Stimulated activated CD8-positive, alpha-beta memory T cell treated with anti-CD3 and anti-CD28 coated beads, Interleukin-4, amount 100 ng/mL, for 1 hour (primary cell): Measurements from ENCODE around the gene KDM2B.

Experiments
- DNase-seq, 2 donors: peaks; one replicate each; pipeline ENCODE4 v3.0.0-alpha.2; 2020; ENCODE audit warnings: low read depth in 2 of 2, low spot score in 1 of 2

The KDM2B gene

DNA sequence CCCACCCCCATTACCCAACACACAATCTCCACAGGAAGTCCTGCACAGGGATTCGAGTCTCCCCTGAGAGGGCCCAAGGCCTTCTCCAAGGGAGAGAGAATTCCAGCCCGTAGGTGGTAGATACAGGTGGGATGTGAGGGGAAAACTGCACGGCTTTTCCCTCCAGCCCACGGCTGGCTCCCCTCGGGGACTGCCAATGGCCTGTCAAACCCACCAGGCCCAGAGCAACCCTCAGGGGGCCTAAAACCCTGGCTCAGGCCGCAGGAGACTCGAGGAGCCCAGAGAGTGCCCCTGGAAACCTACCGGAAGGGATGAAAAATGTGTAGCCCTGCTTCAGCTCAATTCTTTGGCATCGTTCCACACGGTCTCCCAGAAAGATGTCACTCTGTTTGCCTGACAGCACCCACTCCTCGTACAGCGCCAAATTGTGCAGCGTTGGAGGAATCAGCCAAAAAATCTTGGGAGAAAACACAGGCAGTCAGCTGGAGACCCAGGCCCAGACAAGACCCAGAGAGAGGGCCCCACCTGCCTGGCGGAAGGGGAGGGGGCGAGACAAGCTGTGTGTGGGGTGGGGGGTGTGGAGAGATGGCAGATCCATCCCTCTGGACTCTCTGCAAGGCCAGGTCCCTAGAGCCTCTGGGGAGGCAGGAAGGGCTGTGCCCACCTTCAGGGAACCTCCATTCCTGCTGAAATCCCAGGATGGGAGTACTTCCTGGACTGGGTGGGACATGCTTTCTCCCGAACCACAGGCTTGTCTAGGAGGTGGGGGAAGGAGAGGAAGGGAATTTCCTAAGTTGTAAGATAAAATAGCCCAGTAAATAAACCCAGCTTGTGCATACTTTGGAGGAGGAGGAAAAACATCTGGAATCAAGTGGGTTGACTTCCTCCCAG is 48.1 kb downstream of the KDM2B start:
- DNase-seq: no peak

DNA sequence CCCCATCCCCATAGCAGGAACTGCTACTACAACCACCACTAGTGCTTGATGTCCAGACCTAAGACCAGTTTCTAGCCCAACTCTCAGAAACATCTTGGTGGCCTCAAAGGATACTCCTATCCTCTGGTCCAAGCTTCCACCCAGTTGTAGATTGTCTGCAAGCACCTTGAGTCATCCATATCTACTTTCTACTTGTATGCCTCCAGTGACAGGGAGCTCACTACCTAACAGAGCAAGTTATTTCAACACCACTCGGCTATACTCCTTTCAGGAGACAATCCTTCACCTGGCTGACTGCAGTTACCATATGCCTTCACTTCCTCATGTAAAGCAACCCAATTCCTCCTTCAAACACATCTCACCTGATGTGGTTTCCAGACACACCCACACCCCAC is 49.5 kb downstream of the KDM2B start:
- no peak for DNase-seq

DNA sequence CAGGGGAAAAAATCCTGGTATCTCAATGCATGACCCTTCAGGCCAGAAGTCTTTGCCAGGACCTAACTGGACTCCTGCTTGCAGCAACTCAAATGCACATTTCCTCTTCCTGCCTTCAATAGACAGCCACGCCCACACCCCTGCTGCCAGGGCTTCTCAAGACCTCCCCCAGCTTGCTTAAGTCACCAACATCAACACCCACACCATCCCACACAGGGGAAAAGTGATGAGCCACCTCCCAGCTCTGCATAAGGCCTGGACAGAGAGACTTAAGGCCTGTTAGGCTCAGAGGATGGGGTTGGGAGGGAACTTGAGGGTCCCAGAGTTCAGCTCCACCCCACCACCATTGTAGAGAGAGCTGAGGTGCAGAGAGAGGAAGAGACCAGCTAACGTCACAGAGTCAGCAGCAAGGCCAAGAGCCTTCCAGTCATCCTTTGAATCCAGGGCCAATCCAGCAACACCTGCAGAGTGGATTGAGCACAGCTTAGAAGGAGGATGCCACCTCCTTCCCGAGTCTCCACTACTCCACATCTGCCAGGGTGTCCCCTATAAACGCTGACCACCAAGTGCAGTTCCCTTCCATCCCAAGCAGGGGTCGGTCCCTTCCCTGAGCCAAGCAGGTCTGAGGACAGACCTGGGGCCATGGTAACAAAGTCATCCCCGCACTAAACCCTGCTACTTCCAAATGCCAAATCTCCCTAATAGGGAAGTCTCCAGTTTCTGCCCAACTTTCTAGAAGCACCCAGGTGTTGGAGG is 50.0 kb downstream of the KDM2B start:
- peak; percentile 34 to 59 for DNase-seq

DNA sequence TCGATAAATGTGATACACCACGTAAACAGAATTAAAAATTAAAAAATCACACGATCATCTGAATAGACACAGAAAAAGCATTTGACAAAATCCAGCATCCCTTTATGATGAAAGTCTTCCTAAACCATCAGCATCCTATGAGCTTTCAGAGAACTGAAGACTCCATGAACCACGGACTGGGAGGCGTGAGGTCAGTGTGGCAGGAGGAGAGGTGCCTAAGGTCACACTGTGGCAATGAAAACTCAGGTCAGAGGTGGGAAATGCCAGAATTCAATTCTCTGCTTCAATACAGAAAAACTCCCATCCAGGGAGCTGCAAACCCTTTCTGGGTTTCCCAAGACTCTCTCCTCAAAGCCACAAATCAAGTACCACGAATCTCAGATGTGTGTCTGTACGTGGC is 51.6 kb downstream of the KDM2B start:
- no peak for DNase-seq

DNA sequence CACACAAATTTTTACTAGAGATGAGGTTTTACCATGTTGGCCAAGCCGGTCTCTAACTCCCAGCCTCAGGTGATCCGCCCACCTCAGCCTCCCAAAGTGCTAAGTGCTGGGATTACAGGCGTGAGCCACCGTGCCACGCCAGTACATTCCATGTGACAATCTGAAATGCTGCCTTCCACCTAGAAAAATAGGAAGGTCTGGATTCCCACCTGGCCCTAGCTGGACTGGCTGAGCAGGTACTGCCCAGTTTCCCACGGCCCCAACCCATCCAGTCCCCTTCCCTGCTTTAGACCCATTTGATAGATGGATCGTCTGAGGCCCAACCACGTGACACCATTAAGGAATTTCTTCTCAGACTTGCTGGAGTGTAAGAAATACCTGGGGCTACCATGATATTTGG is 55.4 kb downstream of the KDM2B start:
- no peak for DNase-seq

DNA sequence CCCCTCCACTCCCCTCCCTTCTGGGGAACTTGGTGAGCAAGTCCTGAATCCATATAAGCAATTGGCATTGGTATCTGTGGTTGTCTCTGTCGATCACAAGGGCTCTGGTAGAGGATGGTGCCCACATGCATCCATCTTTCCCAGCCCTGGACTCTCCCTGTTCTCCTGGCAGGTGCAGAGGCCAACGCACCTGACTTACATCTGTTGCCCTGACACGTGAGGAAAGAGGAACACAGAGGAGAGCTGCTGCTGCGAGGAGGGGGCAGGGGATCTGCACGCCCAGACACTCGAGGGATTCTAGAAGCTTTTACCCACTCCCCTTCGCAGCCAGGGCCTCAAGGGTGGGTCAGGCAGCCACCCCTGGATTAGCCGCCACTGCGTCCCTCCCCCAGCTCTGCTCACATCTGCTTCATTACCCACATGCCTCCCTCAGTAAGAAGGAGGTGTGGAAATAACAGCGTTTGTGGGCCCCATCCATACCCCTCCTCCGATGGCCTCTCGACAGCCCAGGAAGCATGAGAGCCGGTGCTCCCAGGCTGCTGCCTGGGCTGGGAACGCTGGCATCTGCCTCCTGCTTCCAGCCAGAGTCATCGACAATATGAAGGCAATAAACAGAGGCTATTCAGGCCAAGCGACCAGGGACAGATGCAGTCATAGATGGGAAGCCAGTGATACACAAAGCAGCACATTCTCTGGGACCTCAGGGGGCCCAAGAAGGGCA is 56.5 kb downstream of the KDM2B start:
- no peak for DNase-seq

DNA sequence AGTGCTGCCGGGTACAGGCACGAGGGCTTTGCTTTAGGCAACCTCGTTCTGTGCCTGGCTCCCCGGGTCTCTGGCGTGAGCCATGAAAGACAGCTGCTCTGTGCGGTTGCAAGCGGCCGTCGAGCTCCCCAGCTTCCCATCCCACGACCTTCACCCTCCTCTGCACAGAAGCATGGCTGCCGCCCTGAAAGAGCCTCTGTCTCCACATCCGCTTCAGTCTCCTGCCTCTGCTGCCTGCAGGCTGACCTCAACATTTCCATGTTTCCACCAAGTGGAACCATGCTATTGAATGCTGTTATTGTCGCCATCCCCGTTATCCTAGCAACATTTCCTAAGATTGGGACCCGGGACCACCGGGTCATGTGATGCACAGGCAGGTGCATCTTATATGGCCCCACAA is 57.1 kb downstream of the KDM2B start:
- DNase-seq: no peak

DNA sequence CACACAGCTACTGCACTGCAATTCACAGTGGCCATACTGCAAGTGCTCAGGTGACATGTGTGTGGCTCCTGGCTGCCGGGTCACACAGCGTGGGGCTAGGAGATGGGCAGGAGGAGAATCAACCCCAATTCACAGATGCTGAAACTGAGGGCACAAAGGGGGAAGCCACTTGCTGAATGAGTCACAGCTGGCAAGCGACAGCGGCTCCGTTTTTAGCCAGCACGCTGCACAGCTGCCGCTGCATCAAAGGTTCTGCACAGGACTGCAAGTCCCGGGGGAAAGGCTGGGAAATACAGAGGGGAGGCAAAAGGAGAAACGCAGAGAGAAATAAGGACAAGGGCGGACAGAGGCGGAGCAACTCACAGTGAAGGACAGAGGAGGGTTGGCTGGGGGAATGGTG is 57.9 kb downstream of the KDM2B start:
- no peak for DNase-seq

DNA sequence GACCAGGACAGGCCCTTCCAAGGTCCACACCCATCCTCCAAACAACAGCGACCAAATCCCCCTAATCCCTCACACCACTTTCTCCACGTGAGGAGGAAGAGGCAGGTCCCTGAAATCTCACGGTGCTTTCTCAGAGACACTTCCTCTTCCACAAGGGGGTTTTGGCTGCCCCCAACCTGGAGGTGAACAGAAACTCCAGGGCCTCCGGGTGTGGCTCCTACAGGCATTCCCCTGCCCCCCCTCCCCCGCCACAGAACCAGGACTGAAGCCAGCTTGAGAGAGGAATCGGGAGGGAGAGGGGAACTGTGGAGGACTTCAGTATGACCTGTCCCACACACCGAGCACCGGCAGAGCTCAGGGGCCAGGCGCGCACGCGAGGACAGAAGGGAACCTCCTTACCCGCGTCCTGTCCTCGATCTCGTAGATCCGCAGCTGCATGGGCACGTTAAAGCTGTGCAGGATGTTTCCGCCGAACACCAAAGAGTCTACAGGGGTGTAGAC is 60.2 kb downstream of the KDM2B start:
- no peak for DNase-seq

DNA sequence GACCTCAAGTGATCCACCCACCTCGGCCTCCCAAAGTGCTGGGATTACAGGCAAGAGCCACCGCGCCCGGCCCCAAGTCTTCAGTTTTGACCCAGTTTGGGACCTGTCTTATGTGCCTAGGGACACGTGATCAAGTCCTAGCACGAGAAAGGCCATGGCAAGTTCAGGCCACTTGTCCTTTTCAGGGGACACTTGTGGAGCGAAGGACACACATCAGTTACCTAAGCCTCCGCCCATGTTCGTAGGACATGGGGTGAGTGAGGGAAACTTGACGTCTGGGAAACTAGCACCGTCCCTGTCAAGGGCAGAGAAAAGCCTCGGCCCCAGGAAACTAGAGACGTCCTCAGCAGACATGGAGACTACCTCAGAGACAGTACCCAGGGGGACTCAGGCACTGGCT is 60.7 kb downstream of the KDM2B start:
- DNase-seq: no peak

DNA sequence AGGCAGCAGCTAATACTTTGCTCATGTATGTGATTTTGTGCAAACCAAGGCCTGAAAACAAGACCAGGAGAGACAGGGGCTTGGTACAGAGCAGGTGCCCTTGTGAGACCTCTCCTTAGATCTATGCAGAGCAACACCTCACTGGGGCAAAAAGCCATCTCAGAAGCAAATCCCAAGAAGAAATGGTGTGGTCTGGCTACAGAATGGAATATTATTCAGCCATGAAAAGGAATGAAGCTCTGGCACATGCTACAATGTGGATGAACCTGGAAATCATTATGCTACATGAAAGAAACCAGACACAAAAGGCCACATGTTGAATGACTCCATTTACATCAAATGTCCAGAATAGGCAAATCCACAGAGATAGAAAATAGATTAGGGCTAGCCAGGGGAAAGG is 61.6 kb downstream of the KDM2B start:
- DNase-seq: no peak

DNA sequence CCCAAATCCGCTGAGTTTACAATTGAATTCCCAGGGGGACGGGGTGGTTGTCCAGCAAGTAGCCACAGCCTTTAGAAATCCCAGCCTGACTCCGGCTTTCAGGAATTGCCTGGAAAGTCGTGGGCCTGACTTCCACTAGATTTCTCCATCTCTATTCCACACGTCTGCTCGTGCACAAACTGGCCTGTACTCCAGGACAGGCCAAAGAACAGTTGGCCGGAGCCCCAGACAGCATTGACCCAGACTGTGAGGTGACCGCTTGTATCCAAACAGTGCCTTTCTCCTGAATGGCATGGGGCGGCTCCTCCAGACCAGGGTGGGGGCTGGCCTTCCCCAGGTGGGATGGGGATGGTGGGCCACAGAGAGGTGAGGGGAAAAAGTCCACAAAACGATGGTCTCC is 62.2 kb downstream of the KDM2B start:
- no peak for DNase-seq

DNA sequence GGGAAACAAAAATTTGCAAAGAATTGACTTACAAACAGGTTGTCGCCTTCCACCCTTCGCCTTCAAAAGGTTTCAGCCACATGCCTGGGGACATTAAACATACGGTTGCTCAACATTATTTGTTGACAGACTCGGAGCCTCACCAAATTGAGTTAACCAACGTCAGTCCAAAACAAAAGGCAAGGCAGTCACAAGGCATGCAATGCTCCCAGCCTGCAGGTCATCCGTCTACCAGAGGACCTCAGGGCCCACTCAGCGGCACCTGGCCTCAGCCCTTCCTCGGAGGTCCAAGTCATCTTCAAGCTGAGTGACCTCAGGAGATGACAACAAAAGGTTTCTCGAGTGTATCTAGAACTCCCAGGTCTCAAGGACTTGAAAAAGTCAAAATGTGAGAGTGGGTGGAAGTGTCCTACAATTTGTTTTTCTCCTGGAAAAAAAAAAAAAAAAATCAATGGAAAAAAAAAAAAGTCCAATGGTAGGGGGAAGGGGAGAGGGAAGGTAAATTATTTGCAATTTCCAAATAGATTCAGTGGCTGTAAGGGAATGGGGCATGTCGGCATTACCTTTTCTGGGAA is 64.3 kb downstream of the KDM2B start:
- no peak for DNase-seq

DNA sequence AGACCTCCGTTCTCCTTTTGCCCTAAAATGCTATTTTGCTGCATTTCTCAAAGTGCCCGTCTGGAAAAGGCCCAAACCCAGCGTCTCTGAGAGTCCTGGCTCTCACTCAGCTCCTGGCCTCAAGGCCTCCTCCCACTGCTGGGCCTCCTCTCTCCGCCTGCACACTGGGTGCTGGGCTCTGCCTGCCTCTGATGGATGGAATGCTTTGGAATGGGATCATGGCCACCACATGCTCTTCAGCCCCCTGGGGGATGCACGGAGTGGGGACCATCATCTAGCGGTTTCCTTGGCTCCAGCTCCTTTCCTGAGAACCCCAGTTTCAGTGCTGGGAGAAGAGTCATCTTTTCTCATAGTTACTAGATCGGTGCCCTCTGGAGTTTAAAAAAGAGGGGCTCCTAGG is 65.2 kb downstream of the KDM2B start:
- DNase-seq: no peak

DNA sequence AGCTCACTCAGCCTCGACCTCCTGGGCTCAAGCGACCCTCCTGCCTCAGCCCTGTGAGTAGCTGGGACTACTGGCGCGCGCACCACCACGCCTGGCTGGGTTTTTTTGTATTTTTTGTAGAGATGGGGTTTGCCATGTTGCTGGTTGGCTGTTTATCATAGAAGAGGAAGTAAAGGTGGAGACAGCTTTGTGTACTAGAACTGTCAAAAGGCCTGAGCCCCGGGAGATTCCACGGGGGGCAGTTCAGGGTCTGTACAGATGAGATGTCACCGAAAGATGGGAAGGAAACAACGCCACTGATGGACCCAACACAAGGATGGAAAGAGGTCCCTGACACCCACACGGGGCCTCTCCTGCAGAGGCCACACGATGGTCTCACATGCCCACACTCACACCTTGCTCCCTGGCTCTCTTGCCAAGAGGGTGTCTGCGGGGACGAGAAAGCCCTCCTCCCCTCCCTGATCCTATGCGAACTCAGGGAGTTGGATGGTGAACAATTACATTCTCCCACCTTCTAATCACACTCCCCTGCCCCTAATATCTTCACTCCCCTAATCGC is 66.6 kb downstream of the KDM2B start:
- DNase-seq: no peak

DNA sequence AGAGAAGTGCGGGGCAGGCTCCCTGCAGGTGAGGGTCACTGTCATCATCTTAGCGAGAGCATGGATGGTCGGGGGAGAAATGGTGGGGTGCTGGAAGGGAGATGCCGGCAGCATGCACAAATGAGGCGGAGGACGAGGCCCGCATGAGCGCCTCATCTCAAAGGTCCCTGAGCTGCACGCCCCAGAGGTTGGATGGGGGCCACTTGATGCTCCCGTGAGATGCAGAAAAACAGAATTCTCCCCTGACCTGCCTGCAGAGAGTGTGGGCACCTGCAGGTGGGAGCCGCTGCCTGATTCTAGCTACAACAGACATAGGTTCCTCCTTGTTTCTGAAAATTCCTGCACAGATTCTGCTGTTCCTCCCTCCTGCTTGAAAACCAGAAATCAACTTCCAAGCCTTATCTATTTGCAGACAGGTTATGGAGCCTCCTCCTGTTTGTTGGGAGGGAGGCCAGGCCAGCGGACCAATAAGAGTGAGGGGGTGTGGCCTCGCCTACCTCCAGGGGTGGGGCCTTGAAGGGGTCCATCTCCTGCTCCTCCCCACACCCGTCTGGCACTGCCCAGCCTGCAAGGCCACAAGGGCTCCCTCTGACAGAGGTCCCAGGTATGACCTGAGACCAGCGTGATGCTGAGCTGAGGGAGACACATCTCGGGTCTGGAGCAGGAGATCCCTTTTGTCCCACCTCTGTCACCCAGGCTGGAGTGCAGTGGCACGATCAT is 67.2 kb downstream of the KDM2B start:
- no peak for DNase-seq

DNA sequence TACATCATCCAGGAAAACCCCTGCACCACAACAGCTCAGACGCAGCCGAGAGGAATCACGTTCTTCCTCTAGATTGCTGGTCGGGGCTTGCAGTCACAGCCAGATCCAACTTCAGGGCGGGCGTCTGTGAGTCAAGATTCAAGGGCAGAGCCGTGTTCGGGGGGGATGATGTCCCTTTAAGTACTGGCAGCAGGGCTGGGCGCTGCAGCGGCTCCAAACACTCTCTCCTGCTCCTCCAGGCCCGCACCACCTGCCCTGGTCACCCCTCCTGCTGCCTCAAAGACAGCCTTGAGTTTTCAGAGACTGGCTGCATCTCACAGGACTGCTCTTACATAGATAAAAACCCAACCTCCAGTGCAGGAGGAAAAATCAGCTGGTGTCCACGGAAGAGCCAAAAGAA is 68.3 kb downstream of the KDM2B start:
- no peak for DNase-seq

DNA sequence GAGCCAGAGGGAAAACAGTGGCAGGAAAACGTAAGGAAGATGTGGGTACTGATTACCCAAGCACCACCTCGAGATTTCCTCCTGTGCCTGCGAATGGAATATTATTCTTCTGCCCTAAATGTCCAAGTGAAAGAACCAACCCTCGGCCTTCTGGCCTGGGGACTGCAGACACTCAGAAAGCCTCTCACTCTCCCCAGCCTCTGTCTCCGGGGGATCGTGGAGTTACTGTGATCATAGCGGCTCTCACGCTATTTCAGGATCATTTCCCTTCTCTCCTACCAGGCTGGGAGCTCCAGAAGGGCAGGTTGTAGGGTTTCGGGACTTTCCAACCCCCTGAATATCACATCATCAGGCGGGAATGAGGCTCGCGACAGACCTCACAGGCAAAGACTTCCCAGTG is 68.9 kb downstream of the KDM2B start:
- no peak for DNase-seq

DNA sequence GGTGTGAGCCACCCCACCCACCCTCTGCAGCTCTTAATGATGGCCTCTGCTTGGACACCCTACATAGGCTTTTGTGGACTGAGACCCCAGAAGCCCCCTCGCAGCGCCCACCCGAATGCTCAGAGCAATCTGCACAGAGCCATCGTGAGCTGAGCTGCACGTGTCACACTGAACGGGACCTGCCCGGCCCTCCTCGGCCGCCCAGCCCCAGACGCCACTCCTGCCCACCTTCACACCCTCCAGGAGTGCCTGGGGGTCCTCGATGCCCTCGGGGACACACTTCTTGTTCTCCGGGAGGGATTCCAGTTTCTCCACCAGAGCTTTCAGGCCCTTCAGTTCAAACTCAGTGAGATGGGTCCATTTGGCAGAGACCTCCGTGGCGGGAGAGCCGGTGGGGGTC is 71.5 kb downstream of the KDM2B start:
- no peak for DNase-seq

DNA sequence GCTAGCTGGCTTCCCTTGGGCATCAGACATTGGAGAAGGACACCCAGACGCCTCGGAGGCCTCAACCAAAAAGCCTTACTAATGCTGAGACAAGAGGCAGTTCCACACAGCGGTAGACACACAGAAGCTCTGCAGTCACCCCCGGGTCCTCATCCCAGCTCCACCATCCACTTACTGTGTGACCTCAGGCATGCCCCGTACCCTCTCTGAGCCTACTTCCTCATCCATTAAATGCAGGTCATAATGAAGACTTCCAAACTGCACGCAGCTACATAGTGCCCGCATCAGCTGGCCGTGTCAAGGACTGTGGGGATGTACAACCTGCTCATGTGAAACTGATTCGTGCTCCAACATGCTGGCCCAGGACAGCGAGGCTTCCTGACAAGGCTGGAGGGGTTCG is 72.3 kb downstream of the KDM2B start:
- DNase-seq: no peak
